ENCODE results near the gene ANKRD9. TPM values are rescaled to one million over a fixed set of nuclear protein-coding genes. Genes with fewer than 3 reads are reported as not detected.
A peak's percentile ranks its signal among the peaks of the same experiment; 100 is the strongest.

The ANKRD9 gene
- total RNA-seq, 1 donor from 2014 or later: 10.8 TPM

GRCh38 chr14:102505000-102505619 is 4.5 kb downstream of the ANKRD9 start:
- peaks cover 7% of the 10 kb centered on the region for H3K27me3 Mint-ChIP-seq (ENCODE audit: insufficient read depth, low read depth)
- Histone ChIP-seq H2AFZ (replicated peaks) (no peak overlapping the region), H3F3A (ENCODE audit: low read depth) (peaks cover 15% of the 10 kb centered on the region), H3K4me2 (no peak overlapping the region), H3K4me3 (no peak overlapping the region), H4K20me1 (ENCODE audit: low read depth) (peaks cover 9% of the 10 kb centered on the region), H3K4me1 (no peaks in the 10 kb centered on the region), H3K9ac (no peak overlapping the region), H3K79me2 (ENCODE audit: low read depth) (peaks cover 7% of the 10 kb centered on the region), H3K27me3 (no peaks in the 10 kb centered on the region), H3K9me3 (ENCODE audit: low read depth) (no peaks in the 10 kb centered on the region), H3K36me3 (no peaks in the 10 kb centered on the region), H3K27ac (no peak overlapping the region)
- no peaks in the 10 kb centered on the region for H3K9me3 Mint-ChIP-seq
- peaks cover 13% of the 10 kb centered on the region for H3K4me1 Mint-ChIP-seq
- TF ChIP-seq, protein P1, sequence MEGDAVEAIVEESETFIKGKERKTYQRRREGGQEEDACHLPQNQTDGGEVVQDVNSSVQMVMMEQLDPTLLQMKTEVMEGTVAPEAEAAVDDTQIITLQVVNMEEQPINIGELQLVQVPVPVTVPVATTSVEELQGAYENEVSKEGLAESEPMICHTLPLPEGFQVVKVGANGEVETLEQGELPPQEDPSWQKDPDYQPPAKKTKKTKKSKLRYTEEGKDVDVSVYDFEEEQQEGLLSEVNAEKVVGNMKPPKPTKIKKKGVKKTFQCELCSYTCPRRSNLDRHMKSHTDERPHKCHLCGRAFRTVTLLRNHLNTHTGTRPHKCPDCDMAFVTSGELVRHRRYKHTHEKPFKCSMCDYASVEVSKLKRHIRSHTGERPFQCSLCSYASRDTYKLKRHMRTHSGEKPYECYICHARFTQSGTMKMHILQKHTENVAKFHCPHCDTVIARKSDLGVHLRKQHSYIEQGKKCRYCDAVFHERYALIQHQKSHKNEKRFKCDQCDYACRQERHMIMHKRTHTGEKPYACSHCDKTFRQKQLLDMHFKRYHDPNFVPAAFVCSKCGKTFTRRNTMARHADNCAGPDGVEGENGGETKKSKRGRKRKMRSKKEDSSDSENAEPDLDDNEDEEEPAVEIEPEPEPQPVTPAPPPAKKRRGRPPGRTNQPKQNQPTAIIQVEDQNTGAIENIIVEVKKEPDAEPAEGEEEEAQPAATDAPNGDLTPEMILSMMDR (IDR thresholded peaks at IDR 0.05): no peak
- no peak for TF ChIP-seq EZH2 (IDR thresholded peaks at IDR 0.05)
- TF ChIP-seq EZH2phosphoT487 (IDR thresholded peaks at IDR 0.05): no peak
- no peak overlapping the region for H3K4me3 Mint-ChIP-seq
- no peak overlapping the region for H3K27ac Mint-ChIP-seq
- peaks cover 3% of the 10 kb centered on the region for H3K36me3 Mint-ChIP-seq
- DNase-seq (ENCODE audit: low spot score): no peak

- TF ChIP-seq, protein P1 (IDR thresholded peaks at IDR 0.05): no peak
- no peak overlapping the region for H3K27ac ChIP-seq
- no peaks in the 10 kb centered on the region for H3K9me3 Mint-ChIP-seq
- H3K4me1 Mint-ChIP-seq: peaks cover 13% of the 10 kb centered on the region
- peaks cover 7% of the 10 kb centered on the region for H3K27me3 Mint-ChIP-seq (ENCODE audit: insufficient read depth, low read depth)
- H3K4me3 ChIP-seq: no peak overlapping the region
- H3K4me1 ChIP-seq: no peaks in the 10 kb centered on the region
- H3K27me3 ChIP-seq: no peaks in the 10 kb centered on the region
- H3K9ac ChIP-seq: no peak overlapping the region
- H3K36me3 Mint-ChIP-seq: peaks cover 3% of the 10 kb centered on the region
- H3K9me3 ChIP-seq (ENCODE audit: low read depth): no peaks in the 10 kb centered on the region
- no peak overlapping the region for H3K4me2 ChIP-seq
- H3F3A ChIP-seq (ENCODE audit: low read depth): peaks cover 15% of the 10 kb centered on the region
- no peaks in the 10 kb centered on the region for H3K36me3 ChIP-seq
- no peak overlapping the region for H3K4me3 Mint-ChIP-seq
- DNase-seq (ENCODE audit: low spot score): no peak
- H4K20me1 ChIP-seq (ENCODE audit: low read depth): peaks cover 9% of the 10 kb centered on the region
- no peak overlapping the region for H3K27ac Mint-ChIP-seq
- no peak overlapping the region for H2AFZ ChIP-seq (replicated peaks)
- peaks cover 7% of the 10 kb centered on the region for H3K79me2 ChIP-seq (ENCODE audit: low read depth)
Measured at GRCh38 chr14:102504328-102504999, 5.1 kb downstream of the ANKRD9 start.

DNA sequence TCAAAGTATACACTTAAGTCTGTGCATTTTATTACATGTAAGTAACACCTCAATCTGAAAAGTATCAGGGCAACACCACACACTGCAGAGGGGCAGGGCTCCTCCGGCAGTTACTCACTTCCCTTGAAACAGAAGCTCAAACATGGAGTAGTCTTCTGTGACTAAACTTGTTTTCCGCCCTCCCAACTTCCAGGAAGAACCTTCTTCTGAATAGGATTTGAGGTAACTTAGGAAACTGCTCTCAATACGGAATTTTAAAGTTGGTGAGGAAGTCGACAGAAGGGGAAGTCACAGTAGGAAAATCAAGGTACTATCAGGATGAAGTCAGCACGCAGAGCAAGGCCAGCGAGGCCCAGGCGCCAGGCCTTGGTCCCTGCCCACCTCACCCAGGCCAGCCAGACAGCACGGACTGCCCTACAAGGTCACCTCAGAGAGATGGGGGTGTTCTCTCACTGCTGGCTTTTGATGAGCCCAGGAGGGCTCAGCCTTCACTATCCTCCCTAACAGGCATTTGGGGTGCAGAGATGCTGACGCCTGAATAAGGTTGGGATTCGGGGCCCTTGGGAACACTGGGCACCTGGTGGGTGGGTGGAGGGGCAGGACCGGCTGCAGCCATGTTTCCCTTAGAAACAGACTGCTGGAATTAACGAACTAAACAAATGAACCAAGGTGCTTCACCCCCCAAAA is 5.8 kb downstream of the ANKRD9 start:
- no peaks in the 10 kb centered on the region for H3K4me1 ChIP-seq
- H4K20me1 ChIP-seq (ENCODE audit: low read depth): peaks cover 9% of the 10 kb centered on the region
- TF ChIP-seq, protein P1 (IDR thresholded peaks at IDR 0.05): no peak
- TF ChIP-seq EZH2 (IDR thresholded peaks at IDR 0.05): no peak
- TF ChIP-seq EZH2phosphoT487 (IDR thresholded peaks at IDR 0.05): no peak
- H3F3A ChIP-seq (ENCODE audit: low read depth): peaks cover 11% of the 10 kb centered on the region
- no peaks in the 10 kb centered on the region for H3K27me3 ChIP-seq
- Mint-ChIP-seq H3K4me3 (no peak overlapping the region), H3K36me3 (peaks cover 9% of the 10 kb centered on the region), H3K4me1 (peaks cover 12% of the 10 kb centered on the region), H3K9me3 (no peaks in the 10 kb centered on the region), H3K27ac (peak overlapping the region; percentile 67), H3K27me3 (ENCODE audit: insufficient read depth, low read depth) (peaks cover 7% of the 10 kb centered on the region)
- H3K9me3 ChIP-seq (ENCODE audit: low read depth): no peaks in the 10 kb centered on the region
- no peak overlapping the region for H3K27ac ChIP-seq
- DNase-seq (ENCODE audit: low spot score): no peak
- H3K9ac ChIP-seq: no peak overlapping the region
- no peaks in the 10 kb centered on the region for H3K36me3 ChIP-seq
- no peak overlapping the region for H3K4me3 ChIP-seq
- H3K79me2 ChIP-seq (ENCODE audit: low read depth): peaks cover 4% of the 10 kb centered on the region
- H3K4me2 ChIP-seq: no peak overlapping the region
- no peak overlapping the region for H2AFZ ChIP-seq (replicated peaks)

Measured in neural progenitor cell (in vitro differentiated cells).